ENCODE data around the gene NARS2.

The NARS2 gene

GRCh38 chr11:78432058-78432515, 142.6 kb downstream of the NARS2 start:
- TF ChIP-seq RAD21 (IDR thresholded peaks at IDR 0.05; ENCODE audit: low read depth) (peak; percentile 40; the same call in 1 of the 2 replicates), YY1 (IDR thresholded peaks at IDR 0.05; ENCODE audit: low read depth) (no peak)

GRCh38 chr11:78429660-78430059, 145.0 kb downstream of the NARS2 start:
- no peak for TF ChIP-seq TAF1 (IDR thresholded peaks at IDR 0.05; ENCODE audit: low read depth)
- no peak for TF ChIP-seq USF1 (IDR thresholded peaks at IDR 0.05)
- no peak for TF ChIP-seq CREB1 (IDR thresholded peaks at IDR 0.05; ENCODE audit: low read depth)
- no peak for TF ChIP-seq CEBPB (IDR thresholded peaks at IDR 0.05)
- no peak for TF ChIP-seq ZBTB7A (IDR thresholded peaks at IDR 0.05; ENCODE audit: low read depth)
- TF ChIP-seq EP300 (IDR thresholded peaks at IDR 0.05; ENCODE audit: borderline replicate concordance) = no peak
- TF ChIP-seq YY1 (IDR thresholded peaks at IDR 0.05; ENCODE audit: low read depth) = no peak
- no peak for TF ChIP-seq REST (IDR thresholded peaks at IDR 0.05; ENCODE audit: low read depth)

- TF ChIP-seq RAD21 (IDR thresholded peaks at IDR 0.05; ENCODE audit: low read depth) = no peak
- TF ChIP-seq EP300 (IDR thresholded peaks at IDR 0.05; ENCODE audit: borderline replicate concordance) = no peak
- no peak for TF ChIP-seq CEBPB (IDR thresholded peaks at IDR 0.05)
- TF ChIP-seq USF1 (IDR thresholded peaks at IDR 0.05) = no peak
- TF ChIP-seq REST (IDR thresholded peaks at IDR 0.05; ENCODE audit: low read depth) = no peak
These were observed 145.5 kb downstream of the NARS2 start for GRCh38 chr11:78429209-78429608.

- TF ChIP-seq ZBTB7A (IDR thresholded peaks at IDR 0.05; ENCODE audit: low read depth) (no peak), TAF1 (IDR thresholded peaks at IDR 0.05; ENCODE audit: low read depth) (no peak), YY1 (IDR thresholded peaks at IDR 0.05; ENCODE audit: low read depth) (no peak), MAX (IDR thresholded peaks at IDR 0.05) (no peak), CREB1 (IDR thresholded peaks at IDR 0.05; ENCODE audit: low read depth) (no peak), REST (IDR thresholded peaks at IDR 0.05; ENCODE audit: low read depth) (no peak), RAD21 (IDR thresholded peaks at IDR 0.05; ENCODE audit: low read depth) (no peak), EGR1 (IDR thresholded peaks at IDR 0.05) (no peak), USF1 (IDR thresholded peaks at IDR 0.05) (no peak)
These were observed 145.9 kb downstream of the NARS2 start for GRCh38 chr11:78428773-78429172.

GRCh38 chr11:78428266-78428636, 146.4 kb downstream of the NARS2 start:
- TF ChIP-seq TCF12 (IDR thresholded peaks at IDR 0.05; ENCODE audit: low read depth) = no peak
- TF ChIP-seq REST (IDR thresholded peaks at IDR 0.05; ENCODE audit: low read depth) = no peak
- TF ChIP-seq ZBTB7A (IDR thresholded peaks at IDR 0.05; ENCODE audit: low read depth) = no peak
- no peak for TF ChIP-seq NFIC (IDR thresholded peaks at IDR 0.05)
- no peak for TF ChIP-seq YY1 (IDR thresholded peaks at IDR 0.05; ENCODE audit: low read depth)
- no peak for TF ChIP-seq TEAD4 (IDR thresholded peaks at IDR 0.05)
